Measurements from ENCODE around the gene PLAC9.

DNA sequence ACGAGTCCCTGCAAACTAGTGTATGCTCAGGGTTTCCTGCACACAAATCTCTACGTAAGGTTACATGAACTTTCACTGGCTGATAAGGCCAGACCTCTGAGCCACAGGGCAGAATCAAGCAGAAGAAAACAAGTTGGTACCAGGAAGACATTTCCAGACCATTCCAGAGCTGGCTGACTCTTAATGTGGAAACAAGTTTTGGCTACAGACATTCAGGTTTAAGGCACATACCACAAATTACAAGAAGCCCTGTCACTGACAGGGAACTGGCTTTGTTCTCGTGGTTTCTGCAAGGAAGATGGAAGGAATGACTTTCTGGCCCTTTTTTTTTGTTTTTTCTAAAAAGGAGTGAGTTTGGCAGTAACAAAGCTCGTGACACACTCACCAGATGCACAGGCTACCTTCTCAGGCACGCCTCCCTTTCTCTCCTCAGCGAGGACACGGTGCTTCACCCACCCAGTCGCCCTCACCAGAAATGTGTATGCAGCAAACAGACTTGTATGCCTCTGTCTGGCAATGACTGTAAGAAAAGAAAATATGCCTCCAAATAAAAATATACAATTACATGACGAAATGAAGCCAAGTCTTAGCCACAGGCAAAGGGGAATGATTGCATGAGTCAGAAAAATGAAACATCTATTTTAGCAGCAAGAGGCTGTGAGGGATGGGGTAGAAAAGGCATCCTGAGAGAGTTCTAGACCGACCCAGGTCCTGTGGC, 22.6 kb downstream of the PLAC9 start:
- TF ChIP-seq EP300 (IDR thresholded peaks at IDR 0.05) (no peak), POLR2A (IDR thresholded peaks at IDR 0.05) (no peak)
- TF ChIP-seq, protein P1, sequence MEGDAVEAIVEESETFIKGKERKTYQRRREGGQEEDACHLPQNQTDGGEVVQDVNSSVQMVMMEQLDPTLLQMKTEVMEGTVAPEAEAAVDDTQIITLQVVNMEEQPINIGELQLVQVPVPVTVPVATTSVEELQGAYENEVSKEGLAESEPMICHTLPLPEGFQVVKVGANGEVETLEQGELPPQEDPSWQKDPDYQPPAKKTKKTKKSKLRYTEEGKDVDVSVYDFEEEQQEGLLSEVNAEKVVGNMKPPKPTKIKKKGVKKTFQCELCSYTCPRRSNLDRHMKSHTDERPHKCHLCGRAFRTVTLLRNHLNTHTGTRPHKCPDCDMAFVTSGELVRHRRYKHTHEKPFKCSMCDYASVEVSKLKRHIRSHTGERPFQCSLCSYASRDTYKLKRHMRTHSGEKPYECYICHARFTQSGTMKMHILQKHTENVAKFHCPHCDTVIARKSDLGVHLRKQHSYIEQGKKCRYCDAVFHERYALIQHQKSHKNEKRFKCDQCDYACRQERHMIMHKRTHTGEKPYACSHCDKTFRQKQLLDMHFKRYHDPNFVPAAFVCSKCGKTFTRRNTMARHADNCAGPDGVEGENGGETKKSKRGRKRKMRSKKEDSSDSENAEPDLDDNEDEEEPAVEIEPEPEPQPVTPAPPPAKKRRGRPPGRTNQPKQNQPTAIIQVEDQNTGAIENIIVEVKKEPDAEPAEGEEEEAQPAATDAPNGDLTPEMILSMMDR (IDR thresholded peaks at IDR 0.05) = no peak
